Occipital lobe (tissue), 3 donors: ENCODE results near the gene FCRLA. TPM values are rescaled to one million over a fixed set of nuclear protein-coding genes. Genes with fewer than 3 reads are reported as not detected.

Source experiments
- DNase-seq: peaks from one replicate; lab custom pipeline; 2025; lab: John Stamatoyannopoulos, UW
- small RNA-seq: library from RNA; depleted of rRNA; stranded (forward); fragments of <200 nt; gene quantifications from one replicate; pipeline ENCODE3, GENCODE V24; 2014
- total RNA-seq: library from RNA; depleted of rRNA; stranded (reverse); fragments of >200 nt; gene quantifications from one replicate; pipeline ENCODE4 v1.2.3, GENCODE V29; 2014

FCRLA gene
- total RNA-seq, 1 donor from 2014 or later = not detected

DNA sequence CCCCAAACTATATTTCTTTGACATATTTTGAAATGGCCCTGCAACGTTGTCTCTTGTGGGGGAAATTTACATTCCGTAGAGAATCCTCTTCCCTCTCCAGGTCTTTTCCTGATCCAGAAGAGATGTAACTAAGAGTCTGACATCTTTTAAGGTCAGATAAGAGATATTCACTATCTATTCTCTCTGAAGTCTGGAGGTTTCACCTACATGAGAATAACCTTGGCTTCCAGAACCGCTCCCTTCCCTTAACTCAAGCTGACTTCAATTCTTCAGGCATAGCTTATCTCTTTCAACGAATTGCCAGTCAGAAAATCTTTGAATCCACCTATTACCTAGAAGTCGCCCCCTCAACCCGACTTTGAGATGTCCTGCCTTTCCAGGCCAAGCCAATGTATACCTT lies 24.2 kb downstream of the FCRLA start:
- DNase-seq = no peak

DNA sequence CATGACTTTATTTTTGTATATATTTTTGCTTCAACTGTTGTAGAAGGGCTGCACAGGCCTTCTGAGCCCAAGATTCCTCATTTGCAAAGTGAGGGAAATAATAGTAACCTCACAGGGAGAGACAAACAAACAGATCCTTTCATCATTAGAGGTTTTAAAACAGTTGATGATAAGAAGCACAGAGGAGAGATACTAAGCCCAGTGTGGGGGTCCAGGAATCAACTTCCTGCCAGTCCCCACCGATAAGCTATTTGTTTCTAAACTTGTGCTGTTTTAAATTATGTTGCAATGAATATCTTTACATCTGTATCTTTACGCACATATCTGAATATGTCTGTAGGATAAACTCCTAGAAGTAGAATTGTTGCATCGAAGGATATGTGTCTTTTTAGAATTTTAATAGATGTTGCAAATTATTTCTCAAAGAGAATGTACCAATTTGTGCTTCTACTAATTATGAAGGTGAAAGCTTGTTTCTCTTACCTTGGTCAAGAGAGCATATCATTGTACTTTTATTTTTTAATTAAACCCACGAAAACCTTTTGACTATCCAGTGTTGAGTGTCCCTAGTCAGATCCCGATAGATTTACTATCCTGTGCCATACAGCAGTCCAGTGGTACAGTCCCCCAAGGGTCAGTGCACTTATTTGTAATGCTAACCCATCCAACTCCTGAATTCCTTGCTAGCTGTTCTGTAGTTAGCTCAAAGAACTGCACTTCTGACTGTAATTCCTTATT lies 25.1 kb downstream of the FCRLA start:
- no peak for DNase-seq

DNA sequence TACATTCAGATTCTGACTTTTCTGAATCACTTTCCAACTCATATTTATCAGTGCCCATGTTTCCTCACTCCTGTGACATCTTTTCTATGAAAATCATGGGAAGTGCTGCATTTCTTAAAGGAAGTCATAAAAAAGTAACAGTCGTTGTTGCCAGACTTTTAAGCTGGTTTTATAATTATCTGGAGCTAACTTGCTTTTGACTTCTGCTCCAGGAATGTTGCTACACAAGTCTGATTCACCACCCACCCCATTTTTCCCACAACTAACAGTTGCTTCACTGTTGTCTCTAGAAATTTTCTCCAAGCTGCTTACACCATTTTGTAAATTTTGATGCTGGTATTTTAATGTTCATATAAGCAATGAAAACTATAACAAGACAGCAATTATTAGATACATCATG lies 26.5 kb downstream of the FCRLA start:
- no peak for DNase-seq

DNA sequence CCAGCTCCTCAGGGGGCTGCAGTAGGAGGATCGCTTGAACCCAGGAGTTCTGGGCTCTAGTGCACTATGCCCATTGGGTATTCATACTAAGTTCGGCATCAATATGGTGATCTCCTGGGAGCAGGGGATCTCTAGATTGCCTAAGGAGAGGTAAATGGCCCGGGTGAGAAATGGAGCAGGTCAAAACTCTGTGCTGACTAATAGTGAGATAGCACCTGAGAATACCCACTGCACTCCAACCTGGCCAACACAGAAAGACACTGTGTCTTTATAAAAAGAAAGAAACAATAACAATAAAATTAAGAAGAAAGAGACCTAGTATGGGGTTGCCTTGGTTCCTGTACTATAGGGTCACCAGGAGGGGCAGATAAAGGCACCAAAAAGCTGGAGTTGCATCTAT lies 28.8 kb downstream of the FCRLA start:
- DNase-seq = no peak

DNA sequence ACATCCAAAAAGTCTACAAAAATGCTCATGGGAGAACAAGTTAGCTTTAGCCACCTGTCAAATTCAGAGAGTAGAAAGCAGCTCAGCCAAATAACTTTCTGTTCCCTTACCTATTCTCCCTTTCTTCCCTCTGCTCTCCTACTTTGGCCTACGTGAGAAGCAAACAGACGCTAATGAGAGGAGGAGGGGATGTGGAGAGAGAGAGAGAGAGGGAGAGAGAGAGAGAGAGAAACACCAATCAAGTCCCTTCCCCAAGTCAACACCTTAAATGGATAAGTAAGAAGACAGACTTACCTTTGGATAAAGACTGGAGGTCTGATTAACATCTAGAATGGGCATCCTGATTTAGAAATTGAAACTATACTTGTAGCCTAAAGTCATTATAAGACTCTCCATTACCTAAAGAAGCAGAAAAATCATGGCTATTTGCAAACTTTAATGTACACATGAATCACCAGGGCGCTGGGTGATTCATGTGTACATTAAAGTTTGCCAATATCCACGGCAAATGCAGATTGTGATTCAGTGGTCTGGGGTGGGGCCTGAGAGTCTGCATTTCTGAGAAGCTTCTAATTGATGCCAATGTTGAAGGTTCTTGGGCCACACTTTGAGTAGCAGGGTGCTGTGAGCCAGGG lies 29.4 kb downstream of the FCRLA start:
- no peak for DNase-seq

DNA sequence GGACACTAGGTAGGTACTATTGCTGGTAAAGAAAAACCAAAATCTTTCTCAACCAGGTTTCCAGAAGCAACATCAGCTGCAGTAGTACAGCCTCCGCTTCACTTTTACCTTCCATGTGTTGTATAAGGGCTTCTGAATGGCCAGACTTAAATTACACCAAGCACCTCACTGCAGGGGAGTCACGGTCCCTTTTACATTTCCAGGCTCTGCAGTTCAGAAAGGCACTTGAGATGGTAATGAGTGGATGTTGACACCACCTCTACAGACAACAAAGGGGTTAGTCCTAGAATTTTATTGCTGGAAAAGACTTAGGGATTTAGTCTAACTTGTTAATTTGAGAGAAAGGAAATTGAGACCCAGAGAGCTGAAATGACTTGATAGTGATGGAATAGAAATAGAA lies 30.6 kb downstream of the FCRLA start:
- no peak for DNase-seq

DNA sequence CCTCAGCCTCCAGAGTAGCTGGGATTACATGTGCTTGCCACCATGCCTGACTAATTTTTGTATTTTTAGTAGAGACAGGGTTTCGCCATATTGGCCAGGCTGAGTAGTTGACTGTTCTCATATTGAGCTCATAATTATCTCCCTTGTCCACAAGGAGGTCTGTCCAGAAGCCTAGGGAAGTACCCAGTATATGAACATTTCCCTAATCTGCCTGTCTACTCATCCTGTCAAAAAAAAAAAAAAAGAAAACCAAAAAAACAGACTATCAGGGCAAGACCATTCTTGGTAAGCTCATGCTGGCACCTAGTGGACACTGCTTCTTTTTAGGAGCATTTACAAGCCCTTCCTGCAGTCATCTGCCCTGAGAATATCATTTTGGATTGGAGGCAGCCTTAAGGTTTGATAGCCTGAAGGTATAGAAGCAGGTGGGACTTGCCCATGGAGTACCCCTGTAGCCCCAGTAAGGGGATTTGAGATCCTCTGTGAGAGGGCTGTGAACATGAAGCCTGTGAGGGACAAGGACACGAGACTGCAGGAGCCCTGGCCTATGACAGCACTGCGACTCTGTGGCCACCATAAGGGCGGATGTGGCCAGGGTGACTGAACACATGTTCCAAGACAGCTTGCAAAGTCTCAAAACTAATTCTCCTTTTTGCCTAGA lies 31.7 kb downstream of the FCRLA start:
- DNase-seq = no peak

DNA sequence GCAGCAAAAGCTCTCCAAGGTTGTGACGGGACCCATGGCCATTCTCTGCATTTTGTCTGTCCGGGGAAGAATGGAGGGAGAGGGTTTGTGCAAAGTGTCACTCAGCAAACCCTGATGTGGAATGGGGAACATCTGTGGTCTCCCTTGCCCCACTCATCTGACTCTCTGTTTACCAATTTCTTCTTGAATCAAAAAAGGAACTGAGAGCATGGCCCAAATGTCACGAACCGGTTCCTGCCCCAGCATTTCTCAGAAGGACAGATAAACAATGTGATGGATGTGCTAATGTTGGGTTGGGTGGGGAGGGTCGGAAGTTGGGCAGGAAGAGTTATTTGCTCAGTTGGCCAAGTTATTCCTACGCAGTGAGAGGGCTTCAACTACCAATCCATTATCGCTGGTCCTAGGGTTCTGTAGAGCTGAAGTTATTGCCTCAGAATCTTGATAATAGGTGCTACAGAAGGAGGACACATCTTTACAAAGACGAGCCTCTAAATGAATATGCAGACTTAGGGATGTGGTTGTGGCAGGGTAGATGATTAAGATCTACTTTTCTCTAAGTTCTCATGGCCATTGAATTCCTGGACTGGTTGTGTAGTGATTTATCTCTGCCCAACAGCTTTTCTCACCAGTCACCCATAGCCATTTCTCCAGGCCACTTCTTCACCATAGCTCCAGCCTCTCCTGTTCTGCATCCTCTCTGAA lies 33.0 kb downstream of the FCRLA start:
- no peak for DNase-seq

DNA sequence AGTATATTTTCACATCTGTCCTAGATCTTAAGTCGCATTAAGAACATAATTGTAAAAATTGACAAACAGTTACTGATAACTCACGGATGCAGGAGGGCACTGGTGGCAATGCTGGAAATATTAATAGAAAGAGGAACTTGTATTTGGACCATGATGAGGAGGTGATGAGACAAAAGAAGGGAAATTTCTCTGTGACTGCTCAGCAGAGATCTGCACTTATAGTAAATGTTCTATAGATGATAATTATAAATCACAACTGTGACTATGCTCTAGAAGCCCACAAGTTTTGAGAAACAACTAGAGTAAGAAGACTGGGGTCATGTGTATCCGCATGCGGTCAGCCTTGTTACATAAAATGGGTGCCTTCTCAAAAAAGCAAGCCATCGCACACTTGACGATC lies 33.9 kb downstream of the FCRLA start:
- no peak for DNase-seq

DNA sequence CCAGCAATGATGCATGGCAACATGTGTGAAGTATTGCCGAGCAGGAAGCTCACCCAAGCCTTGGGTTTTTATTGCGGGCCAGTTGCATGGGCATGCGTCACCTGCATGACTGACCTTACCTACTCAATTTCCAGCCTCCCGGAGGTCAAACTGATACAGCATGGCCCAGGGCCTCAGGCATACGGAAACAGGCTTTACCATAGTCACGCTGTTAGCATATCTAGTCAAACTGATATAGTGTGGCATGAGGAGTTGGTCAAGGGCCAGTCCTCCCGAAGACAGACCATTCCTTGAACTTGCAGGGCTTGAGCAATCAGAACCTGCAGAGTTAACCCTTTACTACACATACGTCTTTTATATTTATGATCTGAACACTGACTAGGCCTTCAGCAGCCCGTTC lies 36.2 kb downstream of the FCRLA start:
- no peak for DNase-seq

DNA sequence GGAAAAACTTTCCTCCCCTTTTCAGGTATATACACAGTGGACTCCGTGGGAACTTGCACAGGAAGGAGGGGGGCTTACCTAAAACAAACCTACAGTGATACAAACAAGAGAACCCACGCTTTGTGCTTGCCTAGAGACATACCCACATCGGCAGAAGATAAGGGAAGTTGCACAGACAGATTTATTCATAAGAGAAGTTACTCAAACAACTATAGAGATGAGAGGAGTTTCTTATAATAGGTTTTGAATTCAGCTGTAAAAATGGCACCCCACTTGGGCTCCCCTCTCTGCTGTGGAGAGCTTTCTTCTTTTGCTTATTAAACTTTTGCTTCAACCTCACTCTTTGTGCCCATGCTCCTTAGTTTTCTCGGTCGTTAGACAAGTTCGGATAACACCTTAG lies 40.8 kb downstream of the FCRLA start:
- DNase-seq = no peak

DNA sequence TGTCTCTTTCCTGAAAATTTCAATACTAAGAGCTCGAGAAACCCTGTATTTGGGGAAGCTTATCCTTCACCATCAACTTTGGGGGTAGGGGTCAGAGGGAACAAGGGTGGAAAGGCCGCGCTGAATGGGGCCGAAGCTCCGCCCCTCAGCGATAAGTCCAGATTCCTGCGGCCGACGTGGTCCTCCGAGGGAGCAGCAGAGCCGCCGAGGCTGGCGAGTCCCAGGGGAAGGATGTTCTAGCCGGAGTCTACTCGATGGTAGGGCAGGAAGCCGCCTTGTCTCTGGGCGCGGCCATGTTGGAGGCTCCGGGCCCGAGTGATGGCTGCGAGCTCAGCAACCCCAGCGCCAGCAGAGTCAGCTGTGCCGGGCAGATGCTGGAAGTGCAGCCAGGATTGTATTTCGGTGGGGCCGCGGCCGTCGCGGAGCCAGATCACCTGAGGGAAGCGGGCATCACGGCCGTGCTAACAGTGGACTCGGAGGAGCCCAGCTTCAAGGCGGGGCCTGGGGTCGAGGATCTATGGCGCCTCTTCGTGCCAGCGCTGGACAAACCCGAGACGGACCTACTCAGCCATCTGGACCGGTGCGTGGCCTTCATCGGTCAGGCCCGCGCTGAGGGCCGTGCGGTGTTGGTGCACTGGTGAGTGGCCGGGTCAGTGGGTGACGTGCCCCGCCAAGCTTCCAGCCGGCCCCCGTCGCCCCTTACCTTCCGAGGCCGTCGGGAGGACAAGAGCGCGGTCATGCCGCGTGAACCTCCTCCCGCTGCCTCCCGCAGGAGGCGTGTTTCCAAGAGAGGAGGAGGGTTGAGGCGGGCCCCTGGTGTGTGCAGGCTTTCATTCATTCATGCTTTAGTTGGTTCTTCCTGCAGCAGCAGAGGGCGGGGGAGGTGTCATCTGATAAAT lies 42.7 kb downstream of the FCRLA start, which contains the start of gene DUSP12:
DUSP12 (plus strand) TSS at position 278 of the 899 bp plus-strand sequence; CDS start at position 294, 16 bp downstream.
- DNase-seq = peak; percentile 94

DNA sequence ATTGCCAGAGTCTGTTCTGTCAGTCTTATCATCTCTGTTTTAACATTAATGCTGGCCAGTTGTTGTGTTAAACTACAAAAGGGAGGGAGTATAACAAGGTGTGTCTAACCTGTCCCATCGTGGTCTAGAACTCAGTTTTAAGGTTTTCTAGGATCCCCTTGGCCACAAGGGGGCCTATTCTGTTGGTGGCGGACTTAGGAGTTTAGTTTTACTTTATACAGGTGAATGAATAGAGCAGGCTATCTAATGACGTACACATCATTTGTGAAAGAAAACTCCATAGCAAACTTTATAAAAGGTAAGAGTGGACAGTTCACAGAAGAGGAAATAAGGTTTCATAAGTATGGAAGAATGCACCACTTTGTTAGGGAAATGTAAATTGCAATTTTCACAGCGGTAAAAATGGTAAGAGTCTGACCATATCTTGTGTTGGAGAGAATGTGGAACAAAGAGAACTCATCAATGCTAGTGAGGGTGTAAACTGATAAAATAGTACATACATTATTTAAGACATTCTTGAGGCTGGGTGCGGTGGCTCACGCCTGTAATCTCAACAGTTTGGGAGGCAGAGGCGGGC lies 56.6 kb downstream of the FCRLA start:
- DNase-seq = no peak

Small RNAs within 50 kb of the gene (small RNA-seq; reads per million reads assigned to genes)
- gene RF00019 (not detected), gene RN7SL466P (not detected)

Other genes with a start within 250 kb of the FCRLA start
- 8.4 TPM for gene FCGR2A, start 201.8 kb upstream of the FCRLA start, total RNA-seq
- gene HSPA6, start 182.7 kb upstream of the FCRLA start, total RNA-seq = 0.31 TPM
- 4.7 TPM for gene FCGR3A, start 157.4 kb upstream of the FCRLA start, total RNA-seq
- gene FCGR3B, start 76.1 kb upstream of the FCRLA start, total RNA-seq = 0.31 TPM
- gene FCGR2B, start 44.1 kb upstream of the FCRLA start, total RNA-seq = 0.47 TPM
- gene FCRLB, start 14.3 kb downstream of the FCRLA start, total RNA-seq = 3.1 TPM
- 83.0 TPM for gene DUSP12, start 42.6 kb downstream of the FCRLA start, total RNA-seq
- gene ATF6, start 59.1 kb downstream of the FCRLA start, total RNA-seq = 31.0 TPM